Gastrocnemius medialis (tissue), 4 donors: ENCODE results near the gene FRAS1.

Experiments
- POLR2A ChIP-seq, 2 donors: fragments of 450-650 bp; IDR thresholded peaks; one replicate each; pipeline ENCODE4 v1.6.1; 2017; ENCODE audit warnings: antibody characterized with exemption in 2 of 2, mild to moderate bottlenecking in 2 of 2, moderate library complexity in 2 of 2
- TF ChIP-seq, protein P1 (sequence below), 5 experiments: fragments of 450-650 bp in 3 of 5; fragments of 200-600 bp in 2 of 5; sonication (generic) in 2 of 5; IDR thresholded peaks in 4 of 5; conservative IDR thresholded peaks in 1 of 5; 1 replicate in 4 of 5; 2 replicates in 1 of 5; pipeline ENCODE4 v1.5.1; 2016 to 2019; ENCODE audit warnings: antibody characterized with exemption in 5 of 5, mild to moderate bottlenecking in 3 of 5, moderate library complexity in 3 of 5

GRCh38 chr4:78024085-78024484 is 33.0 kb upstream of the FRAS1 start:
- no peak for TF ChIP-seq POLR2A (IDR thresholded peaks at IDR 0.05)
- TF ChIP-seq, protein P1, sequence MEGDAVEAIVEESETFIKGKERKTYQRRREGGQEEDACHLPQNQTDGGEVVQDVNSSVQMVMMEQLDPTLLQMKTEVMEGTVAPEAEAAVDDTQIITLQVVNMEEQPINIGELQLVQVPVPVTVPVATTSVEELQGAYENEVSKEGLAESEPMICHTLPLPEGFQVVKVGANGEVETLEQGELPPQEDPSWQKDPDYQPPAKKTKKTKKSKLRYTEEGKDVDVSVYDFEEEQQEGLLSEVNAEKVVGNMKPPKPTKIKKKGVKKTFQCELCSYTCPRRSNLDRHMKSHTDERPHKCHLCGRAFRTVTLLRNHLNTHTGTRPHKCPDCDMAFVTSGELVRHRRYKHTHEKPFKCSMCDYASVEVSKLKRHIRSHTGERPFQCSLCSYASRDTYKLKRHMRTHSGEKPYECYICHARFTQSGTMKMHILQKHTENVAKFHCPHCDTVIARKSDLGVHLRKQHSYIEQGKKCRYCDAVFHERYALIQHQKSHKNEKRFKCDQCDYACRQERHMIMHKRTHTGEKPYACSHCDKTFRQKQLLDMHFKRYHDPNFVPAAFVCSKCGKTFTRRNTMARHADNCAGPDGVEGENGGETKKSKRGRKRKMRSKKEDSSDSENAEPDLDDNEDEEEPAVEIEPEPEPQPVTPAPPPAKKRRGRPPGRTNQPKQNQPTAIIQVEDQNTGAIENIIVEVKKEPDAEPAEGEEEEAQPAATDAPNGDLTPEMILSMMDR (IDR thresholded peaks at IDR 0.05 in 4 of 5, conservative IDR thresholded peaks at IDR 0.05 in 1 of 5): no peak
